ENCODE data around the gene SLC35A5. TPM values are rescaled to one million over a fixed set of nuclear protein-coding genes. Genes with fewer than 3 reads are reported as not detected.

Gene SLC35A5
- polyA plus RNA-seq, 3 donors from 2014 or later = 7.6 to 20.1 (median 16.7) TPM

GRCh38 chr3:112585782-112586181 is 23.9 kb downstream of the SLC35A5 start:
- Mint-ChIP-seq H3K27me3 (ENCODE audit: low read depth in 3 of 3) (no peaks in the 10 kb centered on the region), H3K4me1 (peaks cover 0 to 2% of the 10 kb centered on the region in 2 donors), H3K36me3 (peaks cover 17 to 64% (median 39%) of the 10 kb centered on the region in 3 donors), H3K27ac (peak overlapping the region in 1 of 6 donors; percentile 10), H3K9me3 (no peaks in the 10 kb centered on the region), H3K4me3 (no peak overlapping the region)
- no peak for DNase-seq

- DNase-seq = no peak
- H3K36me3 Mint-ChIP-seq = peaks cover 25 to 70% (median 46%) of the 10 kb centered on the region in 3 donors
- H3K4me3 Mint-ChIP-seq = no peak overlapping the region
- no peaks in the 10 kb centered on the region for H3K27me3 Mint-ChIP-seq (ENCODE audit: low read depth in 3 of 3)
- H3K4me1 Mint-ChIP-seq = peaks cover 3% of the 10 kb centered on the region in 2 donors
- no peaks in the 10 kb centered on the region for H3K9me3 Mint-ChIP-seq
- no peak overlapping the region for H3K27ac Mint-ChIP-seq
These were observed 25.5 kb downstream of the SLC35A5 start for GRCh38 chr3:112587336-112587735.

- peaks cover 42 to 50% (median 45%) of the 10 kb centered on the region in 3 donors for H3K36me3 Mint-ChIP-seq
- H3K4me1 Mint-ChIP-seq = peaks cover 8 to 12% of the 10 kb centered on the region in 2 donors
- H3K9me3 Mint-ChIP-seq = peaks cover 0 to 3% (median 0%) of the 10 kb centered on the region in 6 donors
- DNase-seq = no peak
- H3K27me3 Mint-ChIP-seq (ENCODE audit: low read depth in 3 of 3) = no peaks in the 10 kb centered on the region
- no peak overlapping the region for H3K4me3 Mint-ChIP-seq
- no peak overlapping the region for H3K27ac Mint-ChIP-seq
These were observed 31.4 kb downstream of the SLC35A5 start for GRCh38 chr3:112593258-112593657.

- no peak for DNase-seq
- no peak overlapping the region for H3K4me3 Mint-ChIP-seq
- H3K27ac Mint-ChIP-seq = no peak overlapping the region
- H3K36me3 Mint-ChIP-seq = peaks cover 38 to 42% (median 39%) of the 10 kb centered on the region in 3 donors
- H3K4me1 Mint-ChIP-seq = peaks cover 8 to 12% of the 10 kb centered on the region in 2 donors
- H3K9me3 Mint-ChIP-seq = peaks cover 0 to 3% (median 0%) of the 10 kb centered on the region in 6 donors
- H3K27me3 Mint-ChIP-seq (ENCODE audit: low read depth in 3 of 3) = no peaks in the 10 kb centered on the region
These were observed 33.0 kb downstream of the SLC35A5 start for GRCh38 chr3:112594856-112595255.

GRCh38 chr3:112597945-112598344 is 36.1 kb downstream of the SLC35A5 start:
- Mint-ChIP-seq H3K4me1 (peaks cover under 1 to 2% of the 10 kb centered on the region in 2 donors), H3K4me3 (no peak overlapping the region), H3K27ac (no peak overlapping the region), H3K36me3 (peaks cover 16 to 21% (median 18%) of the 10 kb centered on the region in 3 donors), H3K9me3 (no peaks in the 10 kb centered on the region), H3K27me3 (ENCODE audit: low read depth in 3 of 3) (peaks cover 0 to 3% (median 0%) of the 10 kb centered on the region in 3 donors)
- DNase-seq = no peak

- Mint-ChIP-seq H3K4me3 (no peak overlapping the region), H3K4me1 (no peaks in the 10 kb centered on the region), H3K36me3 (peaks cover 10 to 16% (median 13%) of the 10 kb centered on the region in 3 donors), H3K27ac (no peak overlapping the region), H3K9me3 (no peaks in the 10 kb centered on the region), H3K27me3 (ENCODE audit: low read depth in 3 of 3) (peaks cover 0 to 3% (median 0%) of the 10 kb centered on the region in 3 donors)
- DNase-seq = no peak
These were observed 36.9 kb downstream of the SLC35A5 start for GRCh38 chr3:112598731-112599130.

GRCh38 chr3:112602217-112602838 is 40.5 kb downstream of the SLC35A5 start:
- no peak overlapping the region for H3K27ac Mint-ChIP-seq
- peaks cover under 1 to 5% (median 3%) of the 10 kb centered on the region in 3 donors for H3K36me3 Mint-ChIP-seq

GRCh38 chr3:112604536-112604935 is 42.7 kb downstream of the SLC35A5 start:
- Mint-ChIP-seq H3K9me3 (no peaks in the 10 kb centered on the region), H3K4me1 (peaks cover 8 to 17% of the 10 kb centered on the region in 2 donors), H3K27ac (no peak overlapping the region), H3K27me3 (ENCODE audit: low read depth in 3 of 3) (peaks cover 0 to 18% (median 5%) of the 10 kb centered on the region in 3 donors), H3K4me3 (peak overlapping the region in 1 of 5 donors; percentile 21), H3K36me3 (no peaks in the 10 kb centered on the region)
- DNase-seq = no peak

More at GRCh38 chr3:112602217-112602838, 40.5 kb downstream of the SLC35A5 start:
- Mint-ChIP-seq H3K4me1 (peaks cover 8 to 17% of the 10 kb centered on the region in 2 donors), H3K9me3 (no peaks in the 10 kb centered on the region), H3K4me3 (no peak overlapping the region), H3K27me3 (ENCODE audit: low read depth in 3 of 3) (peaks cover 0 to 11% (median 0%) of the 10 kb centered on the region in 3 donors)
- no peak for DNase-seq

GRCh38 chr3:112605285-112605684 is 43.4 kb downstream of the SLC35A5 start:
- H3K27me3 Mint-ChIP-seq (ENCODE audit: low read depth in 3 of 3) = peaks cover 0 to 20% (median 6%) of the 10 kb centered on the region in 3 donors
- no peak overlapping the region for H3K27ac Mint-ChIP-seq
- peaks cover 8 to 17% of the 10 kb centered on the region in 2 donors for H3K4me1 Mint-ChIP-seq
- no peaks in the 10 kb centered on the region for H3K36me3 Mint-ChIP-seq
- H3K4me3 Mint-ChIP-seq = no peak overlapping the region
- H3K9me3 Mint-ChIP-seq = no peaks in the 10 kb centered on the region
- DNase-seq = no peak

- Mint-ChIP-seq H3K9me3 (no peaks in the 10 kb centered on the region), H3K4me3 (no peak overlapping the region), H3K36me3 (no peaks in the 10 kb centered on the region), H3K27me3 (ENCODE audit: low read depth in 3 of 3) (peaks cover 2 to 17% (median 6%) of the 10 kb centered on the region in 3 donors), H3K4me1 (peaks cover 8 to 17% of the 10 kb centered on the region in 2 donors), H3K27ac (no peak overlapping the region)
- DNase-seq = no peak
These were observed 44.3 kb downstream of the SLC35A5 start for GRCh38 chr3:112606098-112606497.

- no peak for DNase-seq
These were observed 46.0 kb downstream of the SLC35A5 start for GRCh38 chr3:112607863-112608262.

GRCh38 chr3:112610121-112610520 is 48.3 kb downstream of the SLC35A5 start:
- H3K4me3 Mint-ChIP-seq = no peak overlapping the region

More at GRCh38 chr3:112607863-112608262, 46.0 kb downstream of the SLC35A5 start:
- peaks cover 2 to 19% (median 8%) of the 10 kb centered on the region in 3 donors for H3K27me3 Mint-ChIP-seq (ENCODE audit: low read depth in 3 of 3)
- H3K27ac Mint-ChIP-seq = no peak overlapping the region
- H3K36me3 Mint-ChIP-seq = no peaks in the 10 kb centered on the region
- peaks cover 8 to 17% of the 10 kb centered on the region in 2 donors for H3K4me1 Mint-ChIP-seq
- H3K9me3 Mint-ChIP-seq = no peaks in the 10 kb centered on the region
- H3K4me3 Mint-ChIP-seq = no peak overlapping the region

GRCh38 chr3:112611752-112612515 is 50.1 kb downstream of the SLC35A5 start:
- H3K4me3 Mint-ChIP-seq = no peak overlapping the region
- H3K27ac Mint-ChIP-seq = no peak overlapping the region
- H3K27me3 Mint-ChIP-seq (ENCODE audit: low read depth in 3 of 3) = peaks cover 5 to 15% (median 11%) of the 10 kb centered on the region in 3 donors
- H3K36me3 Mint-ChIP-seq = no peaks in the 10 kb centered on the region
- no peaks in the 10 kb centered on the region for H3K4me1 Mint-ChIP-seq
- no peaks in the 10 kb centered on the region for H3K9me3 Mint-ChIP-seq
- DNase-seq = no peak

More at GRCh38 chr3:112610121-112610520, 48.3 kb downstream of the SLC35A5 start:
- Mint-ChIP-seq H3K4me1 (peaks cover 3 to 8% of the 10 kb centered on the region in 2 donors), H3K27me3 (ENCODE audit: low read depth in 3 of 3) (peaks cover 2 to 19% (median 9%) of the 10 kb centered on the region in 3 donors), H3K36me3 (no peaks in the 10 kb centered on the region), H3K27ac (no peak overlapping the region), H3K9me3 (no peaks in the 10 kb centered on the region)
- no peak for DNase-seq

Data from immature natural killer cell (primary cell).